ENCODE data around the gene IL1RAPL2.

DNA sequence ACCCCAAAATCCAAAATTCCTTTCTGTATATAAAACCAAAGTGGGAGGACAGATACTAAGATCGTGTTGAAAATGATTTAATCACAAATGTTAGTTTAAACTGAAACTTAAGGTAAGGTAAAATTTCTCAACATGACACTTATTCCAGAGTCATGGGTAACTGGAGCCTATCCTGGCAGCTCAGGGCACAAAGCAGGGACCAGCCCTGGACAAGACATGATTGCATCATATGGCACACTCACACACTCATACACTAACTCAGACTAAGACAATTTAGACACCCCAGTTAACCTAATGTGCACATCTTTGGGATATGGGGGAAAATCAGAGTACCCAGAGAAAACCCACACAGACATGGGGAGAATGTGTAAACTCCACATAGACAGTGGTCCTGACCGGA is 898.6 kb downstream of the IL1RAPL2 start:
- TF ChIP-seq POLR2A (IDR thresholded peaks at IDR 0.05): no peak
- TF ChIP-seq, protein P1, sequence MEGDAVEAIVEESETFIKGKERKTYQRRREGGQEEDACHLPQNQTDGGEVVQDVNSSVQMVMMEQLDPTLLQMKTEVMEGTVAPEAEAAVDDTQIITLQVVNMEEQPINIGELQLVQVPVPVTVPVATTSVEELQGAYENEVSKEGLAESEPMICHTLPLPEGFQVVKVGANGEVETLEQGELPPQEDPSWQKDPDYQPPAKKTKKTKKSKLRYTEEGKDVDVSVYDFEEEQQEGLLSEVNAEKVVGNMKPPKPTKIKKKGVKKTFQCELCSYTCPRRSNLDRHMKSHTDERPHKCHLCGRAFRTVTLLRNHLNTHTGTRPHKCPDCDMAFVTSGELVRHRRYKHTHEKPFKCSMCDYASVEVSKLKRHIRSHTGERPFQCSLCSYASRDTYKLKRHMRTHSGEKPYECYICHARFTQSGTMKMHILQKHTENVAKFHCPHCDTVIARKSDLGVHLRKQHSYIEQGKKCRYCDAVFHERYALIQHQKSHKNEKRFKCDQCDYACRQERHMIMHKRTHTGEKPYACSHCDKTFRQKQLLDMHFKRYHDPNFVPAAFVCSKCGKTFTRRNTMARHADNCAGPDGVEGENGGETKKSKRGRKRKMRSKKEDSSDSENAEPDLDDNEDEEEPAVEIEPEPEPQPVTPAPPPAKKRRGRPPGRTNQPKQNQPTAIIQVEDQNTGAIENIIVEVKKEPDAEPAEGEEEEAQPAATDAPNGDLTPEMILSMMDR (IDR thresholded peaks at IDR 0.05): no peak
